WTC11 (cell line): Measurements from ENCODE around the gene CES5A.
"Not testable (repeated sequence)": the region's sequence is repeated elsewhere in the genome, so short reads cannot be mapped to it uniquely, and the experiment has no call there.

Experiments
- TF ChIP-seq, protein P1 (sequence below): fragments of 200-600 bp; IDR thresholded peaks from 2 replicates; pipeline ENCODE4 v1.8.0; 2022; ENCODE audit warnings: antibody characterized with exemption
- TF ChIP-seq, protein P2 (sequence below): fragments of 250-450 bp; sonication (Bioruptor Pico); IDR thresholded peaks from 2 replicates; pipeline ENCODE4 v1.9.0; 2021; ENCODE audit warnings: mild to moderate bottlenecking, borderline replicate concordance

DNA sequence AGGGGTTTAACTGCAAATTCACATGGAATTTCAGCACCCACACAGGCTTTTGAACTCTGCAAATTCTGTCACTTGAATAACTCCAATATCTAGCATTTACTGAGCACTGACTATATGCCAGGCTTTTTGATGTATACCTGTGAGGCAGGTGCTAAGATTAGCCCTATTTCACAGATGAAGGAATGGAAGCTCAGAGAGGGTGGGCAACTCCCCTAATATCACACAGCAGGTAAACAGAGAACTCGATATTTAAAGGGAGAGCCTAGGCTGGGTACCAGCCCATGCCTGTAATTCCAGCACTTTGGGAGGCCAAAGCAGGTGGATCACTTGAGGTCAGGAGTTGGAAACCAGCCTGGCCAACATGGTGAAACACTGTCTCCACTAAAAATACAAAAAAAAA, 17.5 kb downstream of the CES5A start:
- TF ChIP-seq, protein P1, sequence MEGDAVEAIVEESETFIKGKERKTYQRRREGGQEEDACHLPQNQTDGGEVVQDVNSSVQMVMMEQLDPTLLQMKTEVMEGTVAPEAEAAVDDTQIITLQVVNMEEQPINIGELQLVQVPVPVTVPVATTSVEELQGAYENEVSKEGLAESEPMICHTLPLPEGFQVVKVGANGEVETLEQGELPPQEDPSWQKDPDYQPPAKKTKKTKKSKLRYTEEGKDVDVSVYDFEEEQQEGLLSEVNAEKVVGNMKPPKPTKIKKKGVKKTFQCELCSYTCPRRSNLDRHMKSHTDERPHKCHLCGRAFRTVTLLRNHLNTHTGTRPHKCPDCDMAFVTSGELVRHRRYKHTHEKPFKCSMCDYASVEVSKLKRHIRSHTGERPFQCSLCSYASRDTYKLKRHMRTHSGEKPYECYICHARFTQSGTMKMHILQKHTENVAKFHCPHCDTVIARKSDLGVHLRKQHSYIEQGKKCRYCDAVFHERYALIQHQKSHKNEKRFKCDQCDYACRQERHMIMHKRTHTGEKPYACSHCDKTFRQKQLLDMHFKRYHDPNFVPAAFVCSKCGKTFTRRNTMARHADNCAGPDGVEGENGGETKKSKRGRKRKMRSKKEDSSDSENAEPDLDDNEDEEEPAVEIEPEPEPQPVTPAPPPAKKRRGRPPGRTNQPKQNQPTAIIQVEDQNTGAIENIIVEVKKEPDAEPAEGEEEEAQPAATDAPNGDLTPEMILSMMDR, result not testable (repeated sequence)
- TF ChIP-seq, protein P2, sequence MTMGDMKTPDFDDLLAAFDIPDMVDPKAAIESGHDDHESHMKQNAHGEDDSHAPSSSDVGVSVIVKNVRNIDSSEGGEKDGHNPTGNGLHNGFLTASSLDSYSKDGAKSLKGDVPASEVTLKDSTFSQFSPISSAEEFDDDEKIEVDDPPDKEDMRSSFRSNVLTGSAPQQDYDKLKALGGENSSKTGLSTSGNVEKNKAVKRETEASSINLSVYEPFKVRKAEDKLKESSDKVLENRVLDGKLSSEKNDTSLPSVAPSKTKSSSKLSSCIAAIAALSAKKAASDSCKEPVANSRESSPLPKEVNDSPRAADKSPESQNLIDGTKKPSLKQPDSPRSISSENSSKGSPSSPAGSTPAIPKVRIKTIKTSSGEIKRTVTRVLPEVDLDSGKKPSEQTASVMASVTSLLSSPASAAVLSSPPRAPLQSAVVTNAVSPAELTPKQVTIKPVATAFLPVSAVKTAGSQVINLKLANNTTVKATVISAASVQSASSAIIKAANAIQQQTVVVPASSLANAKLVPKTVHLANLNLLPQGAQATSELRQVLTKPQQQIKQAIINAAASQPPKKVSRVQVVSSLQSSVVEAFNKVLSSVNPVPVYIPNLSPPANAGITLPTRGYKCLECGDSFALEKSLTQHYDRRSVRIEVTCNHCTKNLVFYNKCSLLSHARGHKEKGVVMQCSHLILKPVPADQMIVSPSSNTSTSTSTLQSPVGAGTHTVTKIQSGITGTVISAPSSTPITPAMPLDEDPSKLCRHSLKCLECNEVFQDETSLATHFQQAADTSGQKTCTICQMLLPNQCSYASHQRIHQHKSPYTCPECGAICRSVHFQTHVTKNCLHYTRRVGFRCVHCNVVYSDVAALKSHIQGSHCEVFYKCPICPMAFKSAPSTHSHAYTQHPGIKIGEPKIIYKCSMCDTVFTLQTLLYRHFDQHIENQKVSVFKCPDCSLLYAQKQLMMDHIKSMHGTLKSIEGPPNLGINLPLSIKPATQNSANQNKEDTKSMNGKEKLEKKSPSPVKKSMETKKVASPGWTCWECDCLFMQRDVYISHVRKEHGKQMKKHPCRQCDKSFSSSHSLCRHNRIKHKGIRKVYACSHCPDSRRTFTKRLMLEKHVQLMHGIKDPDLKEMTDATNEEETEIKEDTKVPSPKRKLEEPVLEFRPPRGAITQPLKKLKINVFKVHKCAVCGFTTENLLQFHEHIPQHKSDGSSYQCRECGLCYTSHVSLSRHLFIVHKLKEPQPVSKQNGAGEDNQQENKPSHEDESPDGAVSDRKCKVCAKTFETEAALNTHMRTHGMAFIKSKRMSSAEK (CRISPR knock-in tag), result not testable (repeated sequence)
